Amniotic stem cell (primary cell): ENCODE results near the gene F7.
"Not testable (repeated sequence)": the region's sequence is repeated elsewhere in the genome, so short reads cannot be mapped to it uniquely, and the experiment has no call there.

Experiments
- DNase-seq: peaks from one replicate; lab custom pipeline; 2025; lab: John Stamatoyannopoulos, UW

Gene F7

DNA sequence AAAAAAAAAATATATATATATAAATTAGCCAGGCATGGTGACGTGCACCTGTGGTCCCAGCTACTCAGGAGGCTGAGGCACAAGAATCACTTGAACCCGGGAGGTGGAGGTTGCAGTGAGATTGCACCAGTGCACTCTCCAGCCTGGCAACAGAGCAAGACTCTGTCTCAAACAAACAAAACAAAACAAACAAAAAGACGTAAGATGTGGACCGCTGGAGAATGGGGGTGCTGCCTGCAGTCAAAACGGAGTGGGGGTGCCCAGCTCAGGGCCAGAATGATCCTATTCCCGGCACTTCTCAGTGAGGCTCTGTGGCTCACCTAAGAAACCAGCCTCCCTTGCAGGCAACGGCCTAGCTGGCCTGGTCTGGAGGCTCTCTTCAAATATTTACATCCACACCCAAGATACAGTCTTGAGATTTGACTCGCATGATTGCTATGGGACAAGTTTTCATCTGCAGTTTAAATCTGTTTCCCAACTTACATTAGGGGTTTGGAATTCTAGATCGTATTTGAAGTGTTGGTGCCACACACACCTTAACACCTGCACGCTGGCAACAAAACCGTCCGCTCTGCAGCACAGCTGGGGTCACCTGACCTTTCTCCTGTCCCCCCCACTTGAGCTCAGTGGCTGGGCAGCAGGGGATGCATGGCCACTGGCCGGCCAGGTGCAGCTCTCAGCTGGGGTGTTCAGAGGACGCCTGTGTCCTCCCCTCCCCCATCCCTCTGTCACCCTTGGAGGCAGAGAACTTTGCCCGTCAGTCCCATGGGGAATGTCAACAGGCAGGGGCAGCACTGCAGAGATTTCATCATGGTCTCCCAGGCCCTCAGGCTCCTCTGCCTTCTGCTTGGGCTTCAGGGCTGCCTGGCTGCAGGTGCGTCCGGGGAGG, at the start of gene F7:
Gene F7 (plus strand): TSS at position 760 of the 889 bp plus-strand sequence. CDS start 51 bp downstream, at position 811.
- no peak for DNase-seq

DNA sequence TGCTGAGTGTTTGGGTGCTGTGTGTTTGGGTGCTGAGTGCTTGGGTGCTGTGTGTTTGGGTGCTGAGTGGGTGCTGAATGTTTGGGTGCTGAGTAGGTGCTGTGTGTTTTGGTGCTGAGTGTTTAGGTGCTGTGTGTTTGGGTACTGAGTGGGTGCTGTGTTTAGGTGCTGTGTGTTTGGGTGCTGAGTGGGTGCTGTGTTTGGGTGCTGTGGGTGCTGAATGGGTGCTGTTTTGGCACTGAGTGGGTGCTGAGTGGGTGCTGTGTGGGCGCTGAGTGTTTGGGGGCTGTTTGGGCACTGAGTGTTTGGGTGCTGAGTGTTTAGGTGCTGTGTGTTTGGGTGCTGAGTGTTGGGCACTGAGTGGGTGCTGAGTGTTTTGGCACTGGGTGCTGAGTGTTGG, 48.5 kb upstream of the F7 start:
- no peak for DNase-seq

GRCh38 chr13:113057559-113057958, 48.0 kb upstream of the F7 start:
- DNase-seq = not testable (repeated sequence)

DNA sequence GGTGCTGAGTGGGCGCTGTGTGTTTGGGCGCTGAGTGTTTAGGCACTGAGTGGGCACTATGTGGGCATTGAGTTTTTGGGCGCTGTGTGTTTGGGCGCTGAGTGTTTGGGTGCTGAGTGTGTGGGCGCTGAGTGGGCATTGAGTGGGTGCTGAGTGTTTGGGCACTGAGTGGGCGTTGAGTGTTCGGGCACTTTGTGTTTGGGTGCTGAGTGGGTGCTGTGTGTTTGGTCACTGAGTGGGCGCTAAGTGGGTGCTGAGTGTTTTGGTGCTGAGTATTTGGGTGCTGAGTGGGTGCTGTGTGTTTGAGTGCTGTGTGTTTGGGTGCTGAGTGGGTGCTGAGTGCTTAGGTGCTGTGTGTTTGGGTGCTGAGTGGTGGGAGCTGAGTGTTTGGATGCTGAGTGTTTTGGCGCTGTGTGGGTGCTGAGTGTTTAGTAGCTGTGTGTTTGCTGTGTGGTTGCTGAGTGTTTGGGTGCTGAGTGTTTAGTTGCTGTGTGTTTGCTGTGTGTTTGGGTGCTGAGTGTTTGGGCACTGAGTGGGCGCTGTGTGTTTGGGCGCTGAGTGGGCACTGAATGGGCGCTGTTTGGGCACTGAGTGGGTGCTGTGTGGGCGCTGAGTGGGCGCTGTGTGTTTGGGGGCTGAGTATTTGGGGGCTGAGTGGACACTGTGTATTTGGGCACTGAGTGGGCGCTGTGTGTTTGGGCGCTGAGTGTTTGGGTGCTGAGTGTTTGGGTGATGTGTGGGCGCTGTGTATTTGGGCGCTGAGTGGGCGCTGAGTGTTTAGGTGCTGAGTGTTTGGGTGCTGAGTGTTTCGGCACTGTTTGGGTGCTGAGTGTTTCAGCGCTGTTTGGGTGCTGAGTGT, 47.2 kb upstream of the F7 start:
- DNase-seq = no peak

DNA sequence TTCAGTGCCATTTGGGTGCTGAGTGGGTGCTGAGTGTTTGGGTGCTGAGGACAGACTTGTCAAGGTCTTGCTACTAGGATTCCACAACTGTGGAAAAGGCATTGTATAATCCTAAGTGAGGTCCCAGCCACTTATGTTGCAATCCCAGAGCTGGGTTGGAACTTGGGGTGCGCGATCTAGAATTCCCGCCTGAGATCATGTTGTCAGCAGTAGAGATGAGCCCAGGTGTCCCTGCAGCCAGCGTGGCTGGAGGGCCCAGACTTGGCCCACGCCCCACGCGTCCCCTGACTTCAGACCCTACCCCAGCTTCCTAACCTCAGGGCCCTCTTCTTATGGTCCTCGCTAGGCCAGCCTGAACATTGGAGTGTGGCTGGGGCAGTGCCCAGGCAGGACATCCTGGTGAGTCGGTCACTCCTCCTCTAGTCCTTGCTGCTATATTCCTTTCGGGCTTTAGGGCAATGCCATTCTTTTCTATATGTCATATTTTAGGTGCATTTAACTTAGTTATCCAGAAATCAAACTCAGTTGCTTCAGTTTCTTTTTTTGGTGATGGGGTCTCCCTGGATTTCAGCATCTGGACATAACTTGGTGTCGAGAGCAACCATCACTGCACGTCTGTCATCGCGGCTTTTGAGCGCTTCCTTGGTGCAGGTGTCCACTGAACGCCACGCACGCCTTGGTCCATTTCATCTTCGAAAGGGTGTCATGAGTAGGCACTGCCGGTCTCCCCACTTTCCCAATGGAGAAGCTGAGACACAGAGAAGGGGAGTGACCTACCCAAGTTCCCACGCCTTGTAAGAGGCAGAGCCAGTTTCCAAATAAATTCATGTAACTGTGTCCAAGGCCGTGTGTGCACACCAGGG, 46.4 kb upstream of the F7 start:
- DNase-seq = no peak

DNA sequence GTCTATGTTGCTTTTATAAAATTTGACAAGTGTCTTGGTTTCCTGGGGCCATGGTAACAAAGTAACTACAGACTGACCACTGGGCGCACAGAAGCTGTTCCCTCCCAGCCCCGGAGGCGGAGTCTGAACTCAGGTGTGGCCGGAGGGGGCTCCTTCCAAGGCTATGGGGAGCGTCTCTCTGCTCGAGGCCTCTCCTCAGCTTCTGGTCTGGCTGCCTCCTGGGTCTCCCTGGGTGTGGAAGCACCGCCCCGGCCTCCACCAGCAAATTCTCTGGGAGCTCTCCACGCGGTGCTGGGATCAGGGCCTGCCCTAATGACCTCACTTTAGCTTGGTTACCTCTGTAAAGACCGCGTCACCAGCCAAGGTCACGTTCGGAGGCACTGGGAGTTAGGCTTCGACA, 45.7 kb upstream of the F7 start:
- no peak for DNase-seq

- no peak for DNase-seq
Measured at GRCh38 chr13:113060557-113061270, 44.9 kb upstream of the F7 start.

- no peak for DNase-seq
Measured at GRCh38 chr13:113061271-113061625, 44.3 kb upstream of the F7 start.

DNA sequence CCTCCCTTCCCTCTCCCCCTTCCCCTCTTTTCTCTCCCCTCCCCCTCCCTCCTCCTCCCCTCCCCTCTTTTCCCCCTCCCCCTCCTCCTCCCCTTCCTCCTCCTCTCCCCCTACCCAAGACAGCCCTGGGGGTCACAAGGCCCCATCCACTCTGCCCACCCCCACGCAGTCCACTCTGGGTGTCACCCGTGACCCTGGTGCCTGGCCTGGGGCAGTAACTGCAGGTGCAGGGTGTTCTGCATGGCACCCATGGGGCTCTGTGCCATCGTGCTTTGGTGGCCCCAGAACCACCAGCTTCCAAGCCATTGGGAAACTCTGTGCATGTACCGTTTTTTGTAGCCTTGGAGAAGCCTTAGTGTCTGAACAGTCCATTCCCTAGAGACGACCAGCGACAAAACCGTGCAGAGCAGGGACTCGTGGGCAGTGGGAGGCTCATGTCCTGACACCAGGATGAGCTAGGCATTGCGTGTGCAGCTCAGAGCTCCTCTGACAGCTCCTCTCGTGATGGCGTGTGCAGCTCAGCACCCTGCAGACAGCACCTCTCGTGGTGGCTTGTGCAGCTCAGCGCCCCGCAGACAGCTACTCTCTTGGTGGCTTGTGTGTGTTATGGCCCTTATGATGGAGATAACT, 43.7 kb upstream of the F7 start:
- no peak for DNase-seq

DNA sequence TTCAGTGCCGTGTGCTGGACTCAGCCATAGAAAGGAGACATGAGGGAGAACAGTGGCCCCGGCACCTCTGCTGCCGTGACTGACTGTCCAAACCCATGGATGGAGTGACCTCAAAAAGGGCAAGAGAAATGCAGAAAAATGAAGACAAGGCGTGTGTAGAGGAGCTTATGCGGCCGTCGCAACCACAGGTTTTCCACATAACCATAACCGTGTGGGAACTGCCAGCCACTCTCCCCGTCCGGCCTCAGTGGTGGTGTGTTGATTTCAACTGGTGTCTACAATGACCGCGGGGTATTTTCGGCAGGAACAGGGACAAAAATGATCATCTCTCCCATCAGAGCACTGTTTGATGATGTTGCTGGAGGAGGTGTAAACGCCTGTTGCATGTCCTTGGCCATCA, 42.9 kb upstream of the F7 start:
- DNase-seq = no peak

DNA sequence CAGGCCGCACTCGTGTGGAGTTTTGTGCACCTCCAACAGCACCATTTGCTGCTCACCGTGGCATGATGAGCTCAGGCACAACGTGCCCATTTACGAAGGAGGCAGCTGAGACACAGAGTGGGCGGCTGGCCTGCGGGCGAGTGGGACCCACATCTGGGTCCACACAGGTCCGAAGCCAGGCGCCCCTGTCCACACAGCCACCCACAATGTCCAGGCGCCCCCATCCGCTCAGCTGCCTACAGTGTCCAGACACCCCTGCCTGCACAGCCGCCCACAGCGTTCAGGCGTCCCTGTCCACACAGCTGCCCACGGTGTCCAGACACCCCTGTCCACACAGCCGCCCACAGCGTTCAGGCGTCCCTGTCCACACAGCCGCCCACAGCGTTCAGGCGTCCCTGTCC, 42.5 kb upstream of the F7 start:
- no peak for DNase-seq

DNA sequence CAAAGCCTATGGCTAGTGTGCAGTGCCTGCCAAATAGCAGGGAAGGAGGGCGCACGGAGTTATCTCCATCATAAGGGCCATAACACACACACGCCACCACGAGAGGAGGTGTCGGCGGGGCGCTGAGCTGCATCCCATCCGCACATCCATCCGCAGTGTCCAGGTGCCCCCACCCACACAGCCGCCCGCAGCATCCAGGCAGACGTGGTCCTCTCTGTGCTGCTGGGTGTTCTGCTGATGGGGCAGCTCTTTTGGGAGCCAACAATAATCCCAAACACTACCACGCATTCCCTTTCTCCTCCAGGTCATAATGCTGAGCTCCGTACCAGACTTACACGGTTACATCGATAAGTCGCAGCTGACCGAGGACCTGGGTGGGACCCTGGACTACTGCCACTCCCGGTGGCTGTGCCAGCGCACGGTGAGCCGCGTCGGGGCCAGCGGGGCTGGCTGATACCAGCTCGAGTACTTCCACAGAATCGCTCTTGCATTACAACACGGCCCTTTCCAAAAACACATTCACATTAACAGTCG, 41.5 kb upstream of the F7 start:
- DNase-seq = no peak

- DNase-seq = no peak
Measured at GRCh38 chr13:113064534-113065405, 40.8 kb upstream of the F7 start.

- no peak for DNase-seq
Measured at GRCh38 chr13:113065406-113066141, 40.0 kb upstream of the F7 start.

DNA sequence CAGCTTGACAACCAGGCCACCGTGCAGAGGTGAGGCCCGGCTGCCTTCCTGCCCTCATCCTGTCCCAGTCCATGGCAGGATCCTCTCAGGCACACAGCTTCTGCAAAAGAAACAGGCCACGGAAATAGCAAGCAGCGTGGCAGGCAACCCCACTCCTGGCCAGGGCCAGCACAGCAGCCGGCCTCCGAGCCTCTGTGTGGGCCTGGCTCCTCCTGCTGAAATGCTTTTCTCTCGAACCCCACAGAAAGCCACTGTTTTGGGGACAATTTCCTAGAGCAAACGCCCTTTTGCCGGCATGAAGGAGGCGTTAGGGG, 39.5 kb upstream of the F7 start:
- DNase-seq = no peak

DNA sequence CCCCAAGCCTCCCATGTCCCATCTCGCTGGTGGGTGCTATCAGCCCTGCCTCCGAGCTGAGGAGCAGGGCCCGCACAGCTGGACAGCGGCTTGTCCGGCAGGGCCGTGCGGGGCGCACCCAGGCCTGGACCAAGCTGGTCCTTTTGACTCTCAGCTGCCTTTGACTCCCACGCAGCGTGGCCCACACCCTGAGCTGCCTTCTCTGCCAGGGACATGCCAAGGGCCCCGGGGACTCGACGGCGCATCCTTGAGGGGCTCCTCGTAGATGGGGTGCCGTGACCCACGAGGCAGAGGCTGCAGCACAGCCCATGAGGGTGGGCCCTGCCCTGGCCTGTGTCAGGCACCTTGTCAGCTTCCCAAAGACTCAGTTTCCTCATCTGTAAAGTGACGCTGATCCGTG, 38.8 kb upstream of the F7 start:
- no peak for DNase-seq

DNA sequence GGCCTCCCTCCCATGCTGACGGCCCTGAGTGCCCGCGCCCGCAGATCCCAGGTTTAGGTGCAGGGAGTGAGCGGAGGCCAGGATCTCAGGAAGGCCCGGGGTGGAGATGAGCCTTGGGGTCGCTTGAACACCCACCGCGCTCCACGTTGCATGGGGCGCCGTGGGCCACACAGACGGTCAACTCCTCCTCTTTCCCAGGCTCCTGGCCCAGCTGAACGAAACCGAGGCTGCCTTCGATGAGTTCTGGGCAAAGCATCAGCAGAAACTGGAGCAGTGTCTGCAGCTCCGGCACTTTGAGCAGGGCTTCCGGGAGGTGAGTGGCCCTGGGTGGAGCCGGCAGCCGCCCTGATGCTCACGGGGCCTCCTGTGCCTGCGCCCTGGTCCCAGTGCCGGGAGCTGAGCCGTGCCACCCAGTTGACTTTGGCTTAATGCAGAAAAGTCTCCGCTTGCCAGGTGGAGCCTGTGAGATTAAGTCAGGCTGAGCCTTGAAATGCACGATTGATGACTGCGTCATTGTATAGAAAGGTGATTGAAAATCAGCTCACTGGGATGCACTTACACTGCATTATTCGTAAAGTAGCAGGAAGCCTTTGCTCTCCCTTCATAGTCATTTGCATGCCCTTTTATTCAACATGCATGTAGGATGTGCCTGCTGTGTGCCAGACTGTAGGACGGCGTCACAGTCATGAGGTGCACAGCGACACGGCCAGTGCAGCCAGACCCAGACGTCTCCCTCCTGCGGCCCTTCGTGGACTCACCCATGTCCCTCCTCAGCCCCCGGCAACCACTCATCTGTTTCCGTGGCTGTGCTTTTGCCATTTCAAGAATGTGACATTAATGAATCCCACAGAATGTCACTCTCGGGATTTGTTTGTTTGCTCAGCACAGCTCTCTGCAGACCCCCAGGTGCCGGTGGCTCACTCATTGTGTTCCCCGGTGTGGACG, 35.5 kb upstream of the F7 start:
- no peak for DNase-seq

DNA sequence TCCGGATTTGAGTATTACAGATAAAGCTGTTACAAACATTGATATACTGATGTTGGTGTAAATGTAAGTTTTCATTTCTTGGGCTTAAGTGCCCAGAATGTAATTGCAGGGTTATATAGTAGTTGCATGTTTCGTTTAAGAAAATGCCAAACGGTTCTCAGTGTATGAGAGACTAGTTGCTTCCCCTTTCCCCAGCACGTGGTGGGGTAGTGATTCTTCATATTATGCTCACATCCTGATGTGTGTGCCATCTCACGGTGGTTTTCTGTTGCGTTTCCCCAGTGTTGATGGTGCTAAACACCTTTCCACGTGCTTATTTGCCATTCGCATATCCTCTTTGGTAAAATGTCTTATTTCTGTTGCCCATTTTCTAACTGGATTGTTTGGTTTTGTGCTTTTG, 34.7 kb upstream of the F7 start:
- no peak for DNase-seq
